H9 (cell line): ENCODE data around the gene GDI1. TPM values are rescaled to one million over a fixed set of nuclear protein-coding genes. Genes with fewer than 3 reads are reported as not detected.
A peak's percentile ranks its signal among the peaks of the same experiment; 100 is the strongest.

ENCODE experiments used
- DNase-seq: peaks from one replicate; pipeline ENCODE4 v3.0.0-alpha.2; 2017
- H2AFZ ChIP-seq: one replicate; pipeline ENCODE4 v1.6.1; 2013; ENCODE audit warnings: mild to moderate bottlenecking, low read length, control low read depth, moderate library complexity
- H2AK5ac ChIP-seq: 2 replicates; pipeline ENCODE4 v1.6.1; 2013; ENCODE audit warnings: low read length, control low read depth, mixed read lengths; ENCODE audit not compliant: insufficient read length
- H2BK120ac ChIP-seq: one replicate; pipeline ENCODE4 v1.6.1; 2013; ENCODE audit warnings: low read depth, mild to moderate bottlenecking, low read length, control low read depth, inconsistent platforms; ENCODE audit not compliant: poor library complexity, severe bottlenecking
- H2BK12ac ChIP-seq: 2 replicates; pipeline ENCODE4 v1.6.1; 2013; ENCODE audit warnings: low read length, control low read depth, mixed read lengths, low read depth; ENCODE audit not compliant: insufficient read length
- H2BK15ac ChIP-seq: 2 replicates; pipeline ENCODE4 v1.6.1; 2013; ENCODE audit warnings: low read depth, low read length, control low read depth
- H2BK20ac ChIP-seq: one replicate; pipeline ENCODE4 v1.6.1; 2013; ENCODE audit warnings: low read depth, mild to moderate bottlenecking, low read length, control low read depth, inconsistent platforms; ENCODE audit not compliant: poor library complexity, severe bottlenecking
- H2BK5ac ChIP-seq: 2 replicates; pipeline ENCODE4 v1.6.1; 2013; ENCODE audit warnings: low read length, control low read depth, mixed read lengths; ENCODE audit not compliant: insufficient read length
- H3K14ac ChIP-seq: 2 replicates; pipeline ENCODE4 v1.6.1; 2013; ENCODE audit warnings: low read length, control low read depth; ENCODE audit not compliant: insufficient read depth
- H3K18ac ChIP-seq: 2 replicates; pipeline ENCODE4 v1.6.1; 2013; ENCODE audit warnings: low read depth, mild to moderate bottlenecking, mixed read lengths, low read length, control low read depth; ENCODE audit not compliant: insufficient read length
- H3K23ac ChIP-seq: 2 replicates; pipeline ENCODE4 v1.6.1; 2013; ENCODE audit warnings: low read length, control low read depth, mixed read lengths, low read depth; ENCODE audit not compliant: insufficient read length
- H3K23me2 ChIP-seq: 2 replicates; pipeline ENCODE4 v1.6.1; 2013; ENCODE audit warnings: low read depth, mild to moderate bottlenecking, mixed read lengths, low read length, control low read depth; ENCODE audit not compliant: insufficient read length, poor library complexity, severe bottlenecking
- H3K27ac ChIP-seq: 2 replicates; pipeline ENCODE4 v1.5.1; 2013; ENCODE audit warnings: low read length, control low read depth, mixed read lengths, low read depth; ENCODE audit not compliant: insufficient read length
- H3K27me3 ChIP-seq: 2 replicates; pipeline ENCODE4 v1.6.1; 2013; ENCODE audit warnings: low read length, control low read depth, inconsistent platforms; ENCODE audit not compliant: insufficient read depth
- H3K4ac ChIP-seq: 2 replicates; pipeline ENCODE4 v1.6.1; 2013; ENCODE audit warnings: low read depth, mild to moderate bottlenecking, control low read depth, inconsistent platforms, low read length, moderate library complexity
- H3K4me1 ChIP-seq: 2 replicates; pipeline ENCODE4 v1.6.1; 2013; ENCODE audit warnings: low read length, control low read depth, inconsistent platforms; ENCODE audit not compliant: insufficient read depth
- H3K4me2 ChIP-seq: 2 replicates; pipeline ENCODE4 v1.6.1; 2013; ENCODE audit warnings: low read length, control low read depth, mixed read lengths; ENCODE audit not compliant: insufficient read length, insufficient read depth
- H3K56ac ChIP-seq: 2 replicates; pipeline ENCODE4 v1.6.1; 2013; ENCODE audit warnings: low read depth, mild to moderate bottlenecking, mixed read lengths, low read length, control low read depth; ENCODE audit not compliant: insufficient read length
- H3K79me1 ChIP-seq: 2 replicates; pipeline ENCODE4 v1.6.1; 2013; ENCODE audit warnings: low read depth, mild to moderate bottlenecking, moderate library complexity, low read length, control low read depth, inconsistent platforms; ENCODE audit not compliant: insufficient read depth, poor library complexity, severe bottlenecking
- H3K79me2 ChIP-seq: 2 replicates; pipeline ENCODE4 v1.6.1; 2013; ENCODE audit warnings: low read length, control low read depth, inconsistent platforms; ENCODE audit not compliant: insufficient read depth
- H3K9ac ChIP-seq: 2 replicates; pipeline ENCODE4 v1.6.1; 2013; ENCODE audit warnings: low read length, control low read depth, mixed read lengths; ENCODE audit not compliant: insufficient read length; ENCODE audit errors: extremely low read depth
- H3K9me3 ChIP-seq: one replicate; pipeline ENCODE4 v1.6.1; 2013; ENCODE audit warnings: low read depth, low read length, inconsistent platforms; ENCODE audit not compliant: control insufficient read depth
- H3T11ph ChIP-seq: one replicate; pipeline ENCODE4 v1.6.1; 2013; ENCODE audit warnings: mild to moderate bottlenecking, low read length, control low read depth, inconsistent platforms
- H4K20me1 ChIP-seq: one replicate; pipeline ENCODE4 v1.6.1; 2013; ENCODE audit not compliant: control insufficient read depth, insufficient read length, insufficient read depth
- H4K5ac ChIP-seq: 2 replicates; pipeline ENCODE4 v1.6.1; 2013; ENCODE audit warnings: low read depth, mild to moderate bottlenecking, mixed read lengths, low read length, control low read depth; ENCODE audit not compliant: insufficient read length
- H4K8ac ChIP-seq: replicated peaks from 2 replicates; pipeline ENCODE4 v1.6.1; 2013; ENCODE audit warnings: low read length, control low read depth, mixed read lengths, low read depth; ENCODE audit not compliant: insufficient read length
- H4K91ac ChIP-seq: 2 replicates; pipeline ENCODE4 v1.6.1; 2013; ENCODE audit warnings: low read depth, mild to moderate bottlenecking, moderate library complexity, mixed read lengths, low read length, control low read depth; ENCODE audit not compliant: insufficient read length
- H3K27ac Mint-ChIP-seq, 3 experiments: 2 replicates in 2 of 3; 3 replicates in 1 of 3; pipeline ENCODE4 v1.8.0; 2020 to 2021; ENCODE audit warnings: mixed read lengths in 3 of 3, mild to moderate bottlenecking in 1 of 3, moderate library complexity in 1 of 3
- H3K27me3 Mint-ChIP-seq: 2 replicates; pipeline ENCODE4 v1.8.0; 2021; ENCODE audit warnings: low read depth, mild to moderate bottlenecking, moderate library complexity, mixed read lengths
- H3K36me3 Mint-ChIP-seq, 3 experiments: 2 replicates in 2 of 3; 3 replicates in 1 of 3; pipeline ENCODE4 v1.8.0; 2020 to 2021; ENCODE audit warnings: low read depth in 3 of 3, mixed read lengths in 3 of 3; ENCODE audit not compliant: insufficient read depth in 1 of 3
- H3K4me1 Mint-ChIP-seq, 2 experiments: 2 replicates each; pipeline ENCODE4 v1.8.0; 2020; ENCODE audit warnings: mixed read lengths in 2 of 2
- H3K4me3 Mint-ChIP-seq, 2 experiments: 2 replicates in 1 of 2; 3 replicates in 1 of 2; pipeline ENCODE4 v1.8.0; 2020 to 2021; ENCODE audit warnings: mild to moderate bottlenecking in 2 of 2, mixed read lengths in 2 of 2, moderate library complexity in 1 of 2
- H3K9me3 Mint-ChIP-seq, 2 experiments: 2 replicates in 1 of 2; 3 replicates in 1 of 2; pipeline ENCODE4 v1.8.0; 2020; ENCODE audit warnings: mild to moderate bottlenecking in 2 of 2, mixed read lengths in 2 of 2, moderate library complexity in 1 of 2
- CTCF ChIP-seq: fragments of 200-600 bp; sonication (generic); conservative IDR thresholded peaks from 3 replicates; pipeline ENCODE4 v1.8.0; 2021; ENCODE audit warnings: antibody characterized with exemption, mild to moderate bottlenecking
- WGBS: extraction: QIAGEN DNeasy Blood & Tissue Kit; methylation state at CpG from one replicate; pipeline ENCODE4 v1.1.7; 2013; ENCODE audit warnings: missing lambda C conversion rate, low lambda C conversion rate, mixed read lengths; ENCODE audit not compliant: insufficient read length; ENCODE audit errors: extremely low coverage; 5-methylcytosine and 5-hydroxymethylcytosine counted together
- total RNA-seq: library from RNA; stranded (reverse); gene quantifications from 2 replicates; pipeline ENCODE4 v1.2.1, GENCODE V29; 2021

GDI1 gene
- total RNA-seq, 1 experiment from 2014 or later = 111 TPM

- H3K4me3 Mint-ChIP-seq = peak overlapping the region in 1 of 2 experiments; percentile 9; a peak in 1 of 5 replicates
- H2AFZ ChIP-seq = no peak overlapping the region
- no peak overlapping the region for H2BK120ac ChIP-seq
- H4K5ac ChIP-seq = no peak overlapping the region
- peaks cover 2 to 7% of the 10 kb centered on the region in 2 experiments; a peak in 3 of 4 replicates for H3K4me1 Mint-ChIP-seq
- no peak overlapping the region for H3T11ph ChIP-seq
- no peaks in the 10 kb centered on the region for H3K79me2 ChIP-seq
- no peak overlapping the region for H3K27ac ChIP-seq
- H2BK15ac ChIP-seq = no peak overlapping the region
- no peak for TF ChIP-seq CTCF
- no peaks in the 10 kb centered on the region for H4K20me1 ChIP-seq
- H2BK5ac ChIP-seq = no peak overlapping the region
- H3K27me3 Mint-ChIP-seq = peaks cover 12% of the 10 kb centered on the region
- no peak overlapping the region for H2AK5ac ChIP-seq
- H3K4me2 ChIP-seq = no peak overlapping the region
- no peak overlapping the region for H3K27ac Mint-ChIP-seq
- H3K14ac ChIP-seq = no peak overlapping the region
- no peaks in the 10 kb centered on the region for H3K27me3 ChIP-seq
- no peak overlapping the region for H4K8ac ChIP-seq
- H3K9ac ChIP-seq = no peak overlapping the region
- H2BK12ac ChIP-seq = no peak overlapping the region
- no peak overlapping the region for H3K23ac ChIP-seq
- peaks cover 4% of the 10 kb centered on the region for H3K23me2 ChIP-seq
- H4K91ac ChIP-seq = no peak overlapping the region
- H3K4me1 ChIP-seq = no peaks in the 10 kb centered on the region
- peaks cover 17 to 37% (median 34%) of the 10 kb centered on the region in 3 experiments for H3K36me3 Mint-ChIP-seq
- no peaks in the 10 kb centered on the region for H3K79me1 ChIP-seq
- H3K4ac ChIP-seq = no peak overlapping the region
- no CpG with 5 or more reads among the region's 8 CpGs for WGBS
- H3K9me3 Mint-ChIP-seq = peaks cover 67 to 88% of the 10 kb centered on the region in 2 experiments
- H2BK20ac ChIP-seq = no peak overlapping the region
- H3K56ac ChIP-seq = no peak overlapping the region
- peaks cover 20% of the 10 kb centered on the region for H3K9me3 ChIP-seq
- H3K18ac ChIP-seq = no peak overlapping the region
- no peak for DNase-seq
These were observed 39.9 kb downstream of the GDI1 start for GRCh38 chrX:154476821-154477220.
